K562 (cell line): ENCODE results near the gene TMEM234. TPM values are rescaled to one million over a fixed set of nuclear protein-coding genes. Genes with fewer than 3 reads are reported as not detected.

Source experiments
- CHD4 ChIP-seq: fragments of 200-600 bp; sonication (generic); IDR thresholded peaks from 3 replicates; pipeline ENCODE4 v1.6.1; 2012; ENCODE audit warnings: low read depth, mild to moderate bottlenecking, mixed read lengths, low read length, inconsistent platforms; ENCODE audit not compliant: insufficient read depth, insufficient replicate concordance, poor library complexity, severe bottlenecking
- CTBP1 ChIP-seq: fragments of 450-650 bp; IDR thresholded peaks from 2 replicates; pipeline ENCODE4 v1.6.1; 2016; ENCODE audit warnings: borderline replicate concordance
- DIDO1 ChIP-seq: fragments of 450-650 bp; IDR thresholded peaks from 2 replicates; pipeline ENCODE4 v1.6.1; 2016; ENCODE audit warnings: low read depth, missing biosample characterization, missing genetic modification characterization
- ELF1 ChIP-seq: fragments of 200-800 bp; sonication (Bioruptor generic); IDR thresholded peaks from 2 replicates; pipeline ENCODE4 v1.6.1; 2016; ENCODE audit warnings: missing genetic modification characterization, missing compliant biosample characterization
- FOXK2 ChIP-seq, 2 experiments: fragments of 450-650 bp; IDR thresholded peaks in 1 of 2; conservative IDR thresholded peaks in 1 of 2; 2 replicates each; pipeline ENCODE4 v1.6.1; 2016; ENCODE audit warnings: low read depth in 2 of 2, mild to moderate bottlenecking in 1 of 2
- GTF2F1 ChIP-seq: IDR thresholded peaks from 2 replicates; pipeline ENCODE4 v1.6.1; 2011; ENCODE audit warnings: low read depth, low read length, improper control_type of control experiment
- HNRNPLL ChIP-seq: fragments of 200-400 bp; formaldehyde crosslinking; IDR thresholded peaks from 2 replicates; pipeline ENCODE4 v1.6.1; 2017; ENCODE audit warnings: low read length, low read depth, mild to moderate bottlenecking; ENCODE audit not compliant: poor library complexity, severe bottlenecking
- KDM1A ChIP-seq, 2 experiments: fragments of 450-650 bp; IDR thresholded peaks; 2 replicates each; pipeline ENCODE4 v1.6.1; 2016; ENCODE audit warnings: mild to moderate bottlenecking in 2 of 2
- MBD2 ChIP-seq: sonication (generic); IDR thresholded peaks from 2 replicates; pipeline ENCODE4 v1.6.1; 2016; ENCODE audit warnings: low read depth, borderline replicate concordance
- PHF20 ChIP-seq: fragments of 450-650 bp; IDR thresholded peaks from 2 replicates; pipeline ENCODE4 v1.6.1; 2018; ENCODE audit not compliant: partially characterized antibody
- PRPF4 ChIP-seq: fragments of 200-400 bp; formaldehyde crosslinking; IDR thresholded peaks from one replicate; pipeline ENCODE4 v1.6.1; 2017; ENCODE audit warnings: low read length, low read depth, mild to moderate bottlenecking; ENCODE audit not compliant: insufficient read depth, poor library complexity, severe bottlenecking
- SRSF3 ChIP-seq: fragments of 200-400 bp; formaldehyde crosslinking; IDR thresholded peaks from 2 replicates; pipeline ENCODE4 v1.6.1; 2016; ENCODE audit warnings: mild to moderate bottlenecking, low read length, moderate library complexity; ENCODE audit not compliant: insufficient read depth
- TAF1 ChIP-seq: IDR thresholded peaks from 2 replicates; pipeline ENCODE4 v1.6.1; 2011; ENCODE audit warnings: mild to moderate bottlenecking, low read length, moderate library complexity; ENCODE audit not compliant: insufficient read depth, control insufficient read depth, severe bottlenecking; ENCODE audit errors: extremely low read depth
- TAF7 ChIP-seq: fragments of 450-650 bp; IDR thresholded peaks from 2 replicates; pipeline ENCODE4 v1.6.1; 2016; ENCODE audit warnings: missing genetic modification characterization, missing compliant biosample characterization
- TAF9B ChIP-seq: fragments of 450-650 bp; IDR thresholded peaks from 2 replicates; pipeline ENCODE4 v1.6.1; 2018; ENCODE audit warnings: mild to moderate bottlenecking; ENCODE audit not compliant: partially characterized antibody
- ZNF263 ChIP-seq: sonication (generic); formaldehyde crosslinking; IDR thresholded peaks from 2 replicates; pipeline ENCODE4 v1.8.0; 2022; ENCODE audit warnings: mild to moderate bottlenecking, missing genetic modification reagents, borderline replicate concordance
- ZNF436 ChIP-seq: fragments of 250-450, 450-650 bp; sonication (Bioruptor Pico); formaldehyde crosslinking; IDR thresholded peaks from 2 replicates; pipeline ENCODE4 v1.7.0; 2020; ENCODE audit warnings: mild to moderate bottlenecking
- polyA plus RNA-seq, 8 experiments: library from polyadenylated mRNA; depleted of rRNA in 4 of 8; stranded (reverse) in 5 of 8; unstranded in 3 of 8; fragments of >200 nt; fragmentation: Nextera tagmentation in 2 of 8; fragmentation: Illumina TruSeq in 1 of 8; extraction: Ambion mirVana in 2 of 8; extraction: Trizol in 1 of 8; gene quantifications; 2 replicates each; pipeline versions ENCODE4 v1.2.1 to v1.2.3, GENCODE V29; 2011 to 2014; ENCODE audit warnings: inconsistent platforms in 1 of 8, missing spikeins in 1 of 8
- total RNA-seq, 7 experiments: library from RNA; depleted of rRNA in 6 of 7; stranded (reverse); fragments of >200 nt in 6 of 7; fragmentation: Illumina TruSeq in 2 of 7; extraction: Trizol in 2 of 7; gene quantifications; 2 replicates each; pipeline versions ENCODE4 v1.2.1 to v1.2.3, GENCODE V29; 2011 to 2021; ENCODE audit warnings: low replicate concordance in 1 of 7
- TF ChIP-seq, protein P1 (sequence below): fragments of 200-800 bp; sonication (Bioruptor generic); IDR thresholded peaks from 2 replicates; pipeline ENCODE4 v1.6.1; 2017; ENCODE audit warnings: missing genetic modification characterization, missing compliant biosample characterization
- TF ChIP-seq, protein P2 (sequence below): fragments of 450-650 bp; IDR thresholded peaks from 2 replicates; pipeline ENCODE4 v1.6.1; 2016; ENCODE audit warnings: borderline replicate concordance

The TMEM234 gene
- total and polyA plus RNA-seq, 9 of the 15 experiments (the other 6 are each of a cell fraction or from before 2014, with no cell fraction given): 5.0 to 12.9 (median 7.6) TPM

DNA sequence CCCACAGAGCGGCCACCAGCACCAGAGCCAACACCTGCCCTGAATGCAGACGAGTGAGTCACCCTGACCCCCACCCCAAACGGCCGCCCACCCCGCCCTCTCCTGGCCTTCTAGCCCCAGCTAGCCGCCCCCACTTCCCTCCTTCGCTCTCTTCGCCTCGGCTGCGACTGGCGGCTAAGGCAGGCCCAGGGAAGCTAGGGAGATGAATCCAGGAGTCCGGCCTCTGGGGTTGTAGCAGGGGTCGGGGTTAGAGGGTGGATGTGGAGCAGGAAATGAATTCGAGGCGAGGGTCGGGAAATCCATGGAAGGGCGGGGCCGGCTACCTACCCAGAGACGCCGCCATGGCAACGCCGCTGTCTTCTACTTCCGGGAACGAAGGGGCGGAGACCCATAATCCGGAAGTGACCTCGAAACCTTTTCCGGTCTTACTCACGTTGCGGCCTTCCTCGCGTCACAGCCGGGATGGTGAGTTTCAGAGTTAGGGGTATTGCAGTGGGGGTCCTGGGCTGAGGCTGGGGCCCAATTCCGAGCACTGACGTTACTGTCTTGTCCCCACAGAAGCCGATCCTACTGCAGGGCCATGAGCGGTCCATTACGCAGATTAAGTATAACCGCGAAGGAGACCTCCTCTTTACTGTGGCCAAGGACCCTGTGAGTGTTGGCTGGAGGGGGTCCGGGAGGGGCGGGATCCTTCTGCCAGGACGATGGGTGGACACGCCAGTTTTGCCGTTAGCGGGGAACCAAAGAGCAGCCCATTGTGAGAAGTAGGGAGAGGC is at the start of gene TMEM234, which contains the start of gene EIF3I (continued):
- peak; percentile 78 for TF ChIP-seq TAF9B
- TF ChIP-seq ZNF436: no peak
- TF ChIP-seq KDM1A (IDR thresholded peaks at IDR 0.05): no peak
- TF ChIP-seq, protein P1, sequence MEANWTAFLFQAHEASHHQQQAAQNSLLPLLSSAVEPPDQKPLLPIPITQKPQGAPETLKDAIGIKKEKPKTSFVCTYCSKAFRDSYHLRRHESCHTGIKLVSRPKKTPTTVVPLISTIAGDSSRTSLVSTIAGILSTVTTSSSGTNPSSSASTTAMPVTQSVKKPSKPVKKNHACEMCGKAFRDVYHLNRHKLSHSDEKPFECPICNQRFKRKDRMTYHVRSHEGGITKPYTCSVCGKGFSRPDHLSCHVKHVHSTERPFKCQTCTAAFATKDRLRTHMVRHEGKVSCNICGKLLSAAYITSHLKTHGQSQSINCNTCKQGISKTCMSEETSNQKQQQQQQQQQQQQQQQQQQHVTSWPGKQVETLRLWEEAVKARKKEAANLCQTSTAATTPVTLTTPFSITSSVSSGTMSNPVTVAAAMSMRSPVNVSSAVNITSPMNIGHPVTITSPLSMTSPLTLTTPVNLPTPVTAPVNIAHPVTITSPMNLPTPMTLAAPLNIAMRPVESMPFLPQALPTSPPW (CRISPR knock-in tag): peak; percentile 84
- peak; percentile 79 for TF ChIP-seq MBD2
- TF ChIP-seq TAF1: peak; percentile 74
- peak; percentile 45 for TF ChIP-seq HNRNPLL
- TF ChIP-seq GTF2F1: 0 out of 2 replicates have a peak, but pooled peaks have one; percentile 30
- no peak for TF ChIP-seq ZNF263 (CRISPR knock-in tag)
- TF ChIP-seq, protein P2, sequence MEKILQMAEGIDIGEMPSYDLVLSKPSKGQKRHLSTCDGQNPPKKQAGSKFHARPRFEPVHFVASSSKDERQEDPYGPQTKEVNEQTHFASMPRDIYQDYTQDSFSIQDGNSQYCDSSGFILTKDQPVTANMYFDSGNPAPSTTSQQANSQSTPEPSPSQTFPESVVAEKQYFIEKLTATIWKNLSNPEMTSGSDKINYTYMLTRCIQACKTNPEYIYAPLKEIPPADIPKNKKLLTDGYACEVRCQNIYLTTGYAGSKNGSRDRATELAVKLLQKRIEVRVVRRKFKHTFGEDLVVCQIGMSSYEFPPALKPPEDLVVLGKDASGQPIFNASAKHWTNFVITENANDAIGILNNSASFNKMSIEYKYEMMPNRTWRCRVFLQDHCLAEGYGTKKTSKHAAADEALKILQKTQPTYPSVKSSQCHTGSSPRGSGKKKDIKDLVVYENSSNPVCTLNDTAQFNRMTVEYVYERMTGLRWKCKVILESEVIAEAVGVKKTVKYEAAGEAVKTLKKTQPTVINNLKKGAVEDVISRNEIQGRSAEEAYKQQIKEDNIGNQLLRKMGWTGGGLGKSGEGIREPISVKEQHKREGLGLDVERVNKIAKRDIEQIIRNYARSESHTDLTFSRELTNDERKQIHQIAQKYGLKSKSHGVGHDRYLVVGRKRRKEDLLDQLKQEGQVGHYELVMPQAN: peak; percentile 97
- no peak for TF ChIP-seq CHD4
- peak; percentile 82 for TF ChIP-seq DIDO1 (tag)
- TF ChIP-seq ELF1 (tag): peak; percentile 99
- no peak for TF ChIP-seq SRSF3
- TF ChIP-seq CTBP1: peak; percentile 39; the same call in 1 of the 2 replicates
- peak; percentile 24 to 78; a peak in 2 of 4 replicates for TF ChIP-seq FOXK2 (conservative IDR thresholded peaks at IDR 0.05 in 1 of 2, IDR thresholded peaks at IDR 0.05 in 1 of 2; ENCODE audit: low read depth in 2 of 2)
- TF ChIP-seq PRPF4: no peak
- peak; percentile 74 for TF ChIP-seq TAF7 (tag)
- TF ChIP-seq PHF20: peak; percentile 95
